COLO829 (cell line): Measurements from ENCODE around the gene RNU1-4.
"Not testable (repeated sequence)": the region's sequence is repeated elsewhere in the genome, so short reads cannot be mapped to it uniquely, and the experiment has no call there.

Experiments
- DNase-seq: peaks from one replicate; pipeline ENCODE4 v3.0.0; 2012; ENCODE audit warnings: low spot score

The RNU1-4 gene

GRCh38 chr1:16770139-16770759 lies 29.9 kb downstream of the RNU1-4 start:
- not testable (repeated sequence) for DNase-seq

DNA sequence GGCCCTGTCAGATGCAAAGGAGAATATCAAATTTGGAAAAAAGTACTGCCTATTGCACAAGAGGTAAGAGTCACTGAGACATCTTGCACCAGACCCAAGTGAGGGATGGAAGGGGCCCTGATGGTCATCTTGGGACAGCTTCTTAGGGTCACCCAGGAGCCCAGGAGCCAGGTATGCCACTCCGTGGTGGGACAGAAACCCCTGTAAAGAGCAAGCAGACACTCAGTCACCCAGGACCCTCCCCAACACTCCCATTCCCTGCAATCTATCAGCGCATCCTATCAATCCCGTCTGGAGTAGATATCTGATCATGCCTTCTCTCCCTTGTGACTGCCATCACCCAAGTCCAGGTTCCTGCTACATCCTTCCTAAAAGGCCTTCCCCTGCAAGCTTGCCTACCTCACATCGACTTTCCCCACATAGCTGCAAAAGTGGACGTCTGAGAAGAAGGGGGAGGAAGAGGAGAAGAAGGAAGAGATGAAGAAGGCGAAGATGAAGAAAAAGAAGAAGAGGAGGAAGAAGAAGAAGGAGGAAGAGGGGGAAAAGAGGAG lies 30.7 kb downstream of the RNU1-4 start:
- not testable (repeated sequence) for DNase-seq

- not testable (repeated sequence) for DNase-seq
Measured at GRCh38 chr1:16772275-16773204, 32.2 kb downstream of the RNU1-4 start.

- DNase-seq, result not testable (repeated sequence)
Measured at GRCh38 chr1:16773205-16773596, 32.9 kb downstream of the RNU1-4 start.

- not testable (repeated sequence) for DNase-seq
Measured at GRCh38 chr1:16773723-16774122, 33.4 kb downstream of the RNU1-4 start.

- not testable (repeated sequence) for DNase-seq
Measured at GRCh38 chr1:16774773-16775172, 34.5 kb downstream of the RNU1-4 start.

- DNase-seq, result not testable (repeated sequence)
Measured at GRCh38 chr1:16775290-16775689, 35.0 kb downstream of the RNU1-4 start.

DNA sequence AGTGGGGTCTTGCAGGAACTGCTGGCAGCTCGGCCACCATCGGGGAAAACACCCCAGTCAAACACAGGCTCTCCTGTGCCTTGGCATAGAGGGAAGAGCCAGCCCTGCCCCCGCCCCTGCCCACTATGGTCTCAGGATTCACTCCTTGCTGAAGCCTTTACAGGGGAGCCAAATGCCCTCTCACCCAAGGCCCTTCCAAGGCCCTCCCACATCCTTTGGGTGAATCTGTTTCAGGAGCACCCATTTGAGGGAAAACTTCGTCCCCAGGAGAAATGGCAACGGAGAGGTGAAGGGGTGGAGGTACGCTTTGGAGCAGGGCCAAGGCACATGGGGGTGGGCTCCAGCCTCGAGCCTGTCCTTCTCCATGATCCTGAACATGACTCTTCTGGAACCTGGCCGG lies 35.9 kb downstream of the RNU1-4 start:
- not testable (repeated sequence) for DNase-seq

GRCh38 chr1:16776835-16777234 lies 36.5 kb downstream of the RNU1-4 start:
- not testable (repeated sequence) for DNase-seq

DNA sequence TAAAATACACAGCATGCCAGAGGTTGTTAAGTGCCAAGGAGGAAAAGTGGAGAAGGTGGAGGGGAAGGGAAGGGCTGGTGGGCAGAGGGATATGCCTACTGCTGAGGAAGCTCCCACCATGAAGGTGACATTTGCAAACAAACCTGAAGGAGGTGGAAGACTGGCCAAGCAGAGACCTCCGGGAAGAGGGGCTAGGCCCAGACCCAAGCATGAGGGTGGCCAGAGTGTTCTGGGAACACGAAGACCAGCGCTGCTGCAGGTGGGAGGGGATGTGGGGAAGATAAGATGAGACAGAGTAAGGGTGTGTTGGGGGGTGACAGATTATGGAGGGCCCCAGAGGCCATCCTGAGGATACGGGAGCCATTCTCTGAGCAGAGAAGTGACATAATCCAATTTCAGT lies 37.5 kb downstream of the RNU1-4 start:
- not testable (repeated sequence) for DNase-seq

GRCh38 chr1:16779525-16779924 lies 39.2 kb downstream of the RNU1-4 start:
- DNase-seq, result not testable (repeated sequence)

DNA sequence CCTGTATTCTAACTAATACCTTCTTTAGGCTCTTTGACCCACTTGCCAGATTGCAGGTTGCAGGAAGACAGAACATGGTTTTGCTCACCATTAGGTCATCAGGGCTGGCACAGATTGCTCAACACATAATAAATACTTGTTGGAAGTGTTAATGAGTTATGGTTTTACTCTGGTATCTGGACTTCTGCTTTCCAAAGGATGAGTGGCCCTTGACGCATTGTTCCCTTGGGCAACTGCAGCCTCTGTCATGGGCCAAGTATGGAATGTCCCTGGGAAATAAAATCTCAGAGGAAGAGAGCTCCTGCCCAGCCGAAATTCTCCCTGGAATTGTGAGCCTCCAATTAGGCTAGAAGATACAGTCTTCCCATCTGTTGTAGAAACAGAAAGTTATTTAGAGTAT lies 40.7 kb downstream of the RNU1-4 start:
- not testable (repeated sequence) for DNase-seq

GRCh38 chr1:16781625-16782024 lies 41.3 kb downstream of the RNU1-4 start:
- DNase-seq, result not testable (repeated sequence)

- DNase-seq, result not testable (repeated sequence)
Measured at GRCh38 chr1:16784955-16785354, 44.6 kb downstream of the RNU1-4 start.

- not testable (repeated sequence) for DNase-seq
Measured at GRCh38 chr1:16786362-16786761, 46.0 kb downstream of the RNU1-4 start.

GRCh38 chr1:16787175-16787574 lies 46.9 kb downstream of the RNU1-4 start:
- DNase-seq, result not testable (repeated sequence)

DNA sequence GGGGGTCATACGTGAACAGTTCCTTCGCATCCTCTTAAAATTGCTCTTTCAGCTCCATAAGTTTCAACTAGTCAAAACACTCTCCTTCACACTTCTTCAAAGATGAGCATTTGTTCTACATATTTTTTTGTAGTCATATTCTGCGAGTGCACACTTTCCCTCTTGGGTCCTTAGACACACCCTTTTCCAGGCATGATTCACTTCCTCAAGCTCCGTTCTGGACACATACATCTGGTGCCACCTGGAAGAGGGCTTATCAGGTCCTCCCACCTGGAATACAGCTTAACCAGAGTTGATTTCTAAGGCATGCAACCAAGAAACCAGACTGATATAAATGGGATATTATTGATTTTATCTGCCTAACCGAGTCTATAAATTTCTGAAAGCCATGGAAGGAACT lies 47.4 kb downstream of the RNU1-4 start:
- DNase-seq, result not testable (repeated sequence)
